ENCODE data around the gene ATG16L2.

Gene ATG16L2

GRCh38 chr11:72770799-72771198 lies 43.4 kb upstream of the ATG16L2 start:
- H3K4me1 ChIP-seq (ENCODE audit: insufficient read depth, insufficient read length): peaks cover 30% of the 10 kb centered on the region
- H3K9ac ChIP-seq (ENCODE audit: insufficient read length, low read depth): no peak overlapping the region
- no peak overlapping the region for H3K4me3 ChIP-seq (ENCODE audit: insufficient read length, low read depth)
- DNase-seq (ENCODE audit: low read depth, low spot score): no peak
- TF ChIP-seq ZNF274 (IDR thresholded peaks at IDR 0.05; ENCODE audit: low read depth, low read length): no peak
- TF ChIP-seq YY1 (IDR thresholded peaks at IDR 0.05; ENCODE audit: insufficient read depth, insufficient read length): no peak
- no peak for TF ChIP-seq SUZ12 (IDR thresholded peaks at IDR 0.05; ENCODE audit: extremely low read depth, insufficient read depth, insufficient read length)
- H3K27me3 ChIP-seq (ENCODE audit: insufficient read depth, insufficient read length): no peaks in the 10 kb centered on the region
- no peaks in the 10 kb centered on the region for H3K36me3 ChIP-seq (ENCODE audit: insufficient read depth, insufficient read length, low read length)
- H3K9me3 ChIP-seq (ENCODE audit: insufficient read depth, low read length): no peaks in the 10 kb centered on the region

DNA sequence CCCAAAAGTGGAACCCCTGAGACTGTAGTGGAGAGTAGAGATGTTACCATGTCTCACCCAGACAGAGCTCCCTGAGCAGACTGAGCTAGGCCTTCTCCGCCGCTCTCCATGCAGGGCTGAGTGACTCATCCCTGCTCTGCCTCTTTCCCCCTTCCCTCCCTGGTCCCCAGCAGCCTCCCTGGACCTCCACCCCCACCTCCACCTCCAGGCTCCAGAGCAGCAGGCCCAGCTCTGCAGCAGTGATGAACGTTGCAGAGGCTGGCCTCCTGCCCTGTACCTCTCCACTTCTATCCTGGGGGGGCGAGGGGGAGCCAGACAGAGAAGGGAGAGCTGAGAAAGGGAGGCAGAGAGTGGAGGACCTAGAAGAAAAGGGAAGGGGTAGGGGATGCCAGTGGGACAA lies 42.7 kb upstream of the ATG16L2 start:
- no peaks in the 10 kb centered on the region for H3K27me3 ChIP-seq (ENCODE audit: insufficient read depth, insufficient read length)

GRCh38 chr11:72772059-72772458 lies 42.2 kb upstream of the ATG16L2 start:
- H3K36me3 ChIP-seq (ENCODE audit: insufficient read depth, insufficient read length, low read length): no peaks in the 10 kb centered on the region
- H3K9me3 ChIP-seq (ENCODE audit: insufficient read depth, low read length): no peaks in the 10 kb centered on the region
- TF ChIP-seq SUZ12 (IDR thresholded peaks at IDR 0.05; ENCODE audit: extremely low read depth, insufficient read depth, insufficient read length): no peak
- no peak for TF ChIP-seq ZNF274 (IDR thresholded peaks at IDR 0.05; ENCODE audit: low read depth, low read length)
- TF ChIP-seq YY1 (IDR thresholded peaks at IDR 0.05; ENCODE audit: insufficient read depth, insufficient read length): no peak
- H3K27me3 ChIP-seq (ENCODE audit: insufficient read depth, insufficient read length): no peaks in the 10 kb centered on the region
- H3K9ac ChIP-seq (ENCODE audit: insufficient read length, low read depth): no peak overlapping the region
- DNase-seq (ENCODE audit: low read depth, low spot score): no peak
- peaks cover 24% of the 10 kb centered on the region for H3K4me1 ChIP-seq (ENCODE audit: insufficient read depth, insufficient read length)
- H3K4me3 ChIP-seq (ENCODE audit: insufficient read length, low read depth): peak overlapping the region; percentile 9

More for the DNA sequence above, 42.7 kb upstream of the ATG16L2 start:
- Histone ChIP-seq H3K9ac (ENCODE audit: insufficient read length, low read depth) (no peak overlapping the region), H3K36me3 (ENCODE audit: insufficient read depth, insufficient read length, low read length) (no peaks in the 10 kb centered on the region), H3K4me3 (ENCODE audit: insufficient read length, low read depth) (no peak overlapping the region), H3K4me1 (ENCODE audit: insufficient read depth, insufficient read length) (peaks cover 30% of the 10 kb centered on the region), H3K9me3 (ENCODE audit: insufficient read depth, low read length) (no peaks in the 10 kb centered on the region)
- no peak for TF ChIP-seq YY1 (IDR thresholded peaks at IDR 0.05; ENCODE audit: insufficient read depth, insufficient read length)
- no peak for TF ChIP-seq SUZ12 (IDR thresholded peaks at IDR 0.05; ENCODE audit: extremely low read depth, insufficient read depth, insufficient read length)
- TF ChIP-seq ZNF274 (IDR thresholded peaks at IDR 0.05; ENCODE audit: low read depth, low read length): no peak
- DNase-seq (ENCODE audit: low read depth, low spot score): no peak

DNA sequence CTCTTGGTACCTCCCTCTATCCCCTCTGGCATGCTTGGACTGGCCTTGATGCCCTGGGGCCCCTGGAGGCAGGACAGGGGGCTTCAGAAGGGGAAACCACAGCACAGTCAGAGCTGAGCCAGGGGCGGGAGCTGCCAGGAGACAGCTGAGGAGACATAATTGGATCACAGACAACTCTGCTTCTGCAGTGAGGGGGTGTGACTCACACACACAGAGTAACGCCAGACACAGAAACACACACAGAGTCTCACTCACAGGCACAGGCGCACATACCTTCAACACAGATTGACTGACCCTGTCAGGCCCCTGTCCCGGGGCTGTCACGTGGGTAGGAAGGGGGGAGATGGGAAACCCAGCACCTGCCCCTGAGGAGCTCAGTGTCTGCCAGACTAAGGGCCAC lies 40.9 kb upstream of the ATG16L2 start:
- Histone ChIP-seq H3K4me1 (ENCODE audit: insufficient read depth, insufficient read length) (peaks cover 26% of the 10 kb centered on the region), H3K9me3 (ENCODE audit: insufficient read depth, low read length) (no peaks in the 10 kb centered on the region), H3K36me3 (ENCODE audit: insufficient read depth, insufficient read length, low read length) (no peaks in the 10 kb centered on the region), H3K27me3 (ENCODE audit: insufficient read depth, insufficient read length) (no peaks in the 10 kb centered on the region), H3K9ac (ENCODE audit: insufficient read length, low read depth) (no peak overlapping the region), H3K4me3 (ENCODE audit: insufficient read length, low read depth) (no peak overlapping the region)
- no peak for DNase-seq (ENCODE audit: low read depth, low spot score)
- TF ChIP-seq SUZ12 (IDR thresholded peaks at IDR 0.05; ENCODE audit: extremely low read depth, insufficient read depth, insufficient read length) (no peak), YY1 (IDR thresholded peaks at IDR 0.05; ENCODE audit: insufficient read depth, insufficient read length) (no peak), ZNF274 (IDR thresholded peaks at IDR 0.05; ENCODE audit: low read depth, low read length) (no peak)

- H3K36me3 ChIP-seq (ENCODE audit: insufficient read depth, insufficient read length, low read length): no peaks in the 10 kb centered on the region
- DNase-seq (ENCODE audit: low read depth, low spot score): no peak
- no peaks in the 10 kb centered on the region for H3K27me3 ChIP-seq (ENCODE audit: insufficient read depth, insufficient read length)
- H3K4me1 ChIP-seq (ENCODE audit: insufficient read depth, insufficient read length): peaks cover 22% of the 10 kb centered on the region
- no peak overlapping the region for H3K4me3 ChIP-seq (ENCODE audit: insufficient read length, low read depth)
- H3K9ac ChIP-seq (ENCODE audit: insufficient read length, low read depth): no peak overlapping the region
- no peaks in the 10 kb centered on the region for H3K9me3 ChIP-seq (ENCODE audit: insufficient read depth, low read length)
- TF ChIP-seq YY1 (IDR thresholded peaks at IDR 0.05; ENCODE audit: insufficient read depth, insufficient read length): no peak
- no peak for TF ChIP-seq ZNF274 (IDR thresholded peaks at IDR 0.05; ENCODE audit: low read depth, low read length)
- TF ChIP-seq SUZ12 (IDR thresholded peaks at IDR 0.05; ENCODE audit: extremely low read depth, insufficient read depth, insufficient read length): no peak
Measured at GRCh38 chr11:72773696-72774095, 40.5 kb upstream of the ATG16L2 start.

DNA sequence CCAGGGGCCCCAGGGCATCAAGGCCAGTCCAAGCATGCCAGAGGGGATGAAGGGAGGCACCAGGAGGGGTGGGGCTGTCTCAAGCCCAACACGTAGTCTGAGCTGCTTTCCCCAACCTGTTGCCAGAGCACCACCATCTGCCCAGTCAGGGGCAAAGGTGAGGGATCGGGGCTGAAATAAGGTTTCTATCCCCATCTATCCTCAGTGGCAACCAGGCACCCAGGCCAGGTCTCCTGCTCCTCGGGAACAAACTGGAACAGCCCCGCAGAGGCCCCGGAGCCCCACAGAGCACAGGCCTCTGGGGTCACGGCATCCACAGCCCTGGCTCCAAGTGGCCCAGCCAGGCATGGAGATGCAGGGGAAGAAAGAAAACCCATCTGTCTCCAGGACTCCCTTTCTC lies 39.7 kb upstream of the ATG16L2 start:
- Histone ChIP-seq H3K9ac (ENCODE audit: insufficient read length, low read depth) (no peak overlapping the region), H3K36me3 (ENCODE audit: insufficient read depth, insufficient read length, low read length) (no peaks in the 10 kb centered on the region), H3K27me3 (ENCODE audit: insufficient read depth, insufficient read length) (no peaks in the 10 kb centered on the region), H3K9me3 (ENCODE audit: insufficient read depth, low read length) (no peaks in the 10 kb centered on the region), H3K4me3 (ENCODE audit: insufficient read length, low read depth) (no peak overlapping the region), H3K4me1 (ENCODE audit: insufficient read depth, insufficient read length) (peaks cover 21% of the 10 kb centered on the region)
- no peak for DNase-seq (ENCODE audit: low read depth, low spot score)
- no peak for TF ChIP-seq SUZ12 (IDR thresholded peaks at IDR 0.05; ENCODE audit: extremely low read depth, insufficient read depth, insufficient read length)
- TF ChIP-seq YY1 (IDR thresholded peaks at IDR 0.05; ENCODE audit: insufficient read depth, insufficient read length): no peak
- no peak for TF ChIP-seq ZNF274 (IDR thresholded peaks at IDR 0.05; ENCODE audit: low read depth, low read length)

DNA sequence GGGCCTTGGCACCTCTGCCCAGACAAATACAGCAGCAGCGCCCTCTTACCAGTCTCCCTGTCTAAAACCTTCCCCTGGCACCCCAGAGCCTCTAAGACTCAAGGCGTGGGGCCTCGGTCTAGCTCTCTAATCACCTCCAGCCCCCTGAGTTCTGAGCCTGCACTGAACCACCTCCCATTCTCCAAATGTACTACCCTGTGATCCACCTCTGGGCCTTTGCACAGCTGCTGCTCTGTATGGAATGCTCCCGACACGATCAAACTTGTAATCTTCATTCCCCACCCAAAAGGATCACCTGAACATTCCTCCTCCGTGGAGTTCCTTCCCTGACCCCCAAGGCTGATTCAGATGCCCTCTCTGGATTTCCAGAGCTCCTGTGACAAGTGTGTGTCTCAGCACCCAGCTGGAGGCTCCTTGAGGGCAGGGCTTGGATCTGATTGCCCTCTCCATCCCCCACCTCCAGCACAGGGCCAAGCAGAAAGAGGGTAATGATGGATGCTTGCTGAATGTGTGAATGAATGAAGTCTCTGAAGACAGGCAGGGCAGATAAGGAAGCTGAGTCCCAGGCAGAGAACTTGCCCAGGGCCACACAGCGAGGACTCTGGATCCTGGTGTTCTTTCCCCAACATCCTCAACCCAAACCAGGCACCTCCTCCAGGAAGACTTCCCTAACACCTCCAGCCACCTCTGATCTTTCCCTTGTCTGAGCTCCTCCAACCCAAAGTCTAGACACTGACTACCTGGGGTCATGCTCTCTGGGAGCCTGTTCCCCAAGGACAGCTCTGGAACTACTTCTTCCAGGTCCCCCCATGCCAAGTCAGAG lies 38.7 kb upstream of the ATG16L2 start:
- H3K27me3 ChIP-seq (ENCODE audit: insufficient read depth, insufficient read length): peaks cover under 1% of the 10 kb centered on the region
- peaks cover 22% of the 10 kb centered on the region for H3K4me1 ChIP-seq (ENCODE audit: insufficient read depth, insufficient read length)
- H3K9ac ChIP-seq (ENCODE audit: insufficient read length, low read depth): no peak overlapping the region
- TF ChIP-seq ZNF274 (IDR thresholded peaks at IDR 0.05; ENCODE audit: low read depth, low read length): no peak
- no peak for TF ChIP-seq SUZ12 (IDR thresholded peaks at IDR 0.05; ENCODE audit: extremely low read depth, insufficient read depth, insufficient read length)
- TF ChIP-seq YY1 (IDR thresholded peaks at IDR 0.05; ENCODE audit: insufficient read depth, insufficient read length): no peak
- no peak overlapping the region for H3K4me3 ChIP-seq (ENCODE audit: insufficient read length, low read depth)
- H3K9me3 ChIP-seq (ENCODE audit: insufficient read depth, low read length): no peaks in the 10 kb centered on the region
- no peaks in the 10 kb centered on the region for H3K36me3 ChIP-seq (ENCODE audit: insufficient read depth, insufficient read length, low read length)
- DNase-seq (ENCODE audit: low read depth, low spot score): no peak
